Measurements from ENCODE around the gene CCDC146. TPM values are rescaled to one million over a fixed set of nuclear protein-coding genes. Genes with fewer than 3 reads are reported as not detected.

Gene CCDC146
- polyA plus RNA-seq, 1 of the 3 experiments (the other 2 are of a cell fraction) = 2.7 TPM

GRCh38 chr7:77313876-77314480 is 191.6 kb downstream of the CCDC146 start (continued):
- TF ChIP-seq USF2 (IDR thresholded peaks at IDR 0.05; ENCODE audit: borderline replicate concordance, low read depth, low read length) = no peak
- TF ChIP-seq GATA2 (CRISPR knock-in tag; IDR thresholded peaks at IDR 0.05) = no peak
- TF ChIP-seq JUND (IDR thresholded peaks at IDR 0.05) = no peak
- no peak for TF ChIP-seq RFX5 (IDR thresholded peaks at IDR 0.05; ENCODE audit: low read length)
- TF ChIP-seq MEF2A (IDR thresholded peaks at IDR 0.05; ENCODE audit: borderline replicate concordance, low read depth) = no peak
- TF ChIP-seq SMC3 (IDR thresholded peaks at IDR 0.05; ENCODE audit: low read depth, low read length) = no peak
- TF ChIP-seq ZBTB33 (IDR thresholded peaks at IDR 0.05; ENCODE audit: borderline replicate concordance, low read depth) = no peak
- TF ChIP-seq POLR2AphosphoS5 (IDR thresholded peaks at IDR 0.05; ENCODE audit: low read depth, low read length) = no peak
- no peak for TF ChIP-seq RXRA (IDR thresholded peaks at IDR 0.05; ENCODE audit: borderline replicate concordance, low read depth)
- no peak for TF ChIP-seq NRF1 (IDR thresholded peaks at IDR 0.05; ENCODE audit: low read depth, low read length)

GRCh38 chr7:77315182-77315591 is 192.8 kb downstream of the CCDC146 start:
- H4K20me1 ChIP-seq (ENCODE audit: insufficient read depth) = no peaks in the 10 kb centered on the region
- no peak overlapping the region for H3K9ac ChIP-seq
- DNase-seq = no peak
- H2AFZ ChIP-seq (ENCODE audit: low read depth) = no peak overlapping the region
- no peaks in the 10 kb centered on the region for H3K9me2 ChIP-seq
- POLR2A ChIA-PET = no interaction called here
- no peak for TF ChIP-seq FOSL2 (IDR thresholded peaks at IDR 0.05; ENCODE audit: borderline replicate concordance, low read depth)
- no peak for TF ChIP-seq EP300 (IDR thresholded peaks at IDR 0.05; ENCODE audit: borderline replicate concordance in 1 of 2, low read depth in 1 of 2, low read length in 1 of 2)
- no peak for TF ChIP-seq USF1 (IDR thresholded peaks at IDR 0.05; ENCODE audit: borderline replicate concordance, low read depth)
- TF ChIP-seq PBX3 (IDR thresholded peaks at IDR 0.05) = no peak
- no peak for TF ChIP-seq USF2 (IDR thresholded peaks at IDR 0.05; ENCODE audit: borderline replicate concordance, low read depth, low read length)
- TF ChIP-seq MAX (IDR thresholded peaks at IDR 0.05; ENCODE audit: low read depth) = no peak
- TF ChIP-seq RXRA (IDR thresholded peaks at IDR 0.05; ENCODE audit: borderline replicate concordance, low read depth) = no peak
- TF ChIP-seq IRF3 (IDR thresholded peaks at IDR 0.05; ENCODE audit: low read depth, low read length) = no peak
- TF ChIP-seq GABPA (IDR thresholded peaks at IDR 0.05; ENCODE audit: low read depth) = no peak
- TF ChIP-seq SIN3A (IDR thresholded peaks at IDR 0.05; ENCODE audit: borderline replicate concordance, low read depth, low read length) = no peak
- TF ChIP-seq TCF12 (IDR thresholded peaks at IDR 0.05) = no peak
- no peak for TF ChIP-seq MEF2A (IDR thresholded peaks at IDR 0.05; ENCODE audit: borderline replicate concordance, low read depth)
- TF ChIP-seq FOXM1 (IDR thresholded peaks at IDR 0.05; ENCODE audit: low read depth) = no peak
- no peak for TF ChIP-seq EZH2phosphoT487 (IDR thresholded peaks at IDR 0.05; ENCODE audit: borderline replicate concordance, low read depth)
- no peak for TF ChIP-seq SMC3 (IDR thresholded peaks at IDR 0.05; ENCODE audit: low read depth, low read length)
- TF ChIP-seq RCOR1 (IDR thresholded peaks at IDR 0.05; ENCODE audit: low read length) = no peak
- H3F3A ChIP-seq (replicated peaks; ENCODE audit: insufficient read depth) = no peaks in the 10 kb centered on the region
- H3K4me2 ChIP-seq = no peak overlapping the region
- no peaks in the 10 kb centered on the region for H3K4me1 ChIP-seq (ENCODE audit: control insufficient read depth in 1 of 2, insufficient read depth in 2 of 2, low read depth in 1 of 2, low read length in 1 of 2)
- H3K79me2 ChIP-seq (ENCODE audit: insufficient read depth) = no peaks in the 10 kb centered on the region
- H3K27me3 ChIP-seq (ENCODE audit: insufficient read depth) = no peaks in the 10 kb centered on the region
- no peak overlapping the region for H3K4me3 ChIP-seq (ENCODE audit: low read depth in 2 of 2, low read length in 1 of 2)
- H3K36me3 ChIP-seq (replicated peaks in 1 of 2; ENCODE audit: control insufficient read depth in 1 of 2, insufficient read depth in 2 of 2, low read length in 1 of 2) = peaks cover 0 to 26% of the 10 kb centered on the region in 2 experiments
- WGBS (ENCODE audit: low lambda C conversion rate) = 94% methylated on average over 3 of the region's 3 CpGs
- H3K9me3 ChIP-seq = no peaks in the 10 kb centered on the region
- no peak overlapping the region for H3K27ac ChIP-seq (ENCODE audit: low read depth in 2 of 2, low read length in 1 of 2)
- CTCF ChIA-PET = interaction anchor here (0.8 to 2.4 kb wide), 4 partner anchors 13 to 68 kb away, joined by 3 to 12 read pairs (median 3); no protein-coding TSS in a partner anchor
